Nephron (organoid): Measurements from ENCODE around the gene SLC1A1.

ENCODE experiments used
- H3K27ac Mint-ChIP-seq, 3 experiments: 2 replicates each; pipeline ENCODE4 v1.8.0; 2020; ENCODE audit warnings: mixed read lengths in 3 of 3, mild to moderate bottlenecking in 2 of 3, moderate library complexity in 1 of 3
- H3K27me3 Mint-ChIP-seq: 2 replicates; pipeline ENCODE4 v1.8.0; 2021; ENCODE audit warnings: low read depth, mild to moderate bottlenecking, moderate library complexity, mixed read lengths
- H3K36me3 Mint-ChIP-seq: 2 replicates; pipeline ENCODE4 v1.8.0; 2020; ENCODE audit warnings: low read depth, mixed read lengths
- H3K4me1 Mint-ChIP-seq: 2 replicates; pipeline ENCODE4 v1.8.0; 2020; ENCODE audit warnings: mixed read lengths
- H3K4me3 Mint-ChIP-seq, 3 experiments: 2 replicates each; pipeline ENCODE4 v1.8.0; 2020; ENCODE audit warnings: mild to moderate bottlenecking in 3 of 3, mixed read lengths in 3 of 3, moderate library complexity in 2 of 3
- H3K9me3 Mint-ChIP-seq: 2 replicates; pipeline ENCODE4 v1.8.0; 2020; ENCODE audit warnings: mixed read lengths
- CTCF ChIP-seq, 3 experiments: fragments of 200-600 bp; sonication (generic); IDR thresholded peaks; one replicate each; pipeline ENCODE4 v1.5.0; 2021; ENCODE audit warnings: antibody characterized with exemption in 3 of 3; ENCODE audit not compliant: unreplicated experiment in 3 of 3

SLC1A1 gene

GRCh38 chr9:4497395-4497794 is 7.1 kb downstream of the SLC1A1 start:
- H3K9me3 Mint-ChIP-seq: no peaks in the 10 kb centered on the region
- H3K27me3 Mint-ChIP-seq: peaks cover 26% of the 10 kb centered on the region
- TF ChIP-seq CTCF (IDR thresholded peaks at IDR 0.05; ENCODE audit: unreplicated experiment in 3 of 3): no peak
- H3K4me1 Mint-ChIP-seq: no peaks in the 10 kb centered on the region
- H3K27ac Mint-ChIP-seq: no peak overlapping the region
- no peak overlapping the region for H3K4me3 Mint-ChIP-seq
- no peaks in the 10 kb centered on the region for H3K36me3 Mint-ChIP-seq

- TF ChIP-seq CTCF (IDR thresholded peaks at IDR 0.05; ENCODE audit: unreplicated experiment in 3 of 3): no peak
- H3K27ac Mint-ChIP-seq: no peak overlapping the region
- no peaks in the 10 kb centered on the region for H3K36me3 Mint-ChIP-seq
- no peaks in the 10 kb centered on the region for H3K9me3 Mint-ChIP-seq
- peaks cover 22% of the 10 kb centered on the region for H3K27me3 Mint-ChIP-seq
- no peaks in the 10 kb centered on the region for H3K4me1 Mint-ChIP-seq
- H3K4me3 Mint-ChIP-seq: no peak overlapping the region
Observed at GRCh38 chr9:4497855-4498254, 7.6 kb downstream of the SLC1A1 start.

- H3K27ac Mint-ChIP-seq: no peak overlapping the region
- TF ChIP-seq CTCF (IDR thresholded peaks at IDR 0.05; ENCODE audit: unreplicated experiment in 3 of 3): no peak
- H3K27me3 Mint-ChIP-seq: peaks cover 9% of the 10 kb centered on the region
- H3K4me3 Mint-ChIP-seq: no peak overlapping the region
- H3K4me1 Mint-ChIP-seq: no peaks in the 10 kb centered on the region
- no peaks in the 10 kb centered on the region for H3K9me3 Mint-ChIP-seq
- H3K36me3 Mint-ChIP-seq: no peaks in the 10 kb centered on the region
Observed at GRCh38 chr9:4499917-4500316, 9.6 kb downstream of the SLC1A1 start.

GRCh38 chr9:4501147-4501507 is 10.9 kb downstream of the SLC1A1 start:
- Mint-ChIP-seq H3K36me3 (no peaks in the 10 kb centered on the region), H3K9me3 (no peaks in the 10 kb centered on the region)

GRCh38 chr9:4502444-4502843 is 12.2 kb downstream of the SLC1A1 start:
- TF ChIP-seq CTCF (IDR thresholded peaks at IDR 0.05; ENCODE audit: unreplicated experiment in 3 of 3): no peak
- no peaks in the 10 kb centered on the region for H3K27me3 Mint-ChIP-seq
- no peak overlapping the region for H3K27ac Mint-ChIP-seq
- H3K4me1 Mint-ChIP-seq: no peaks in the 10 kb centered on the region
- no peaks in the 10 kb centered on the region for H3K9me3 Mint-ChIP-seq
- H3K4me3 Mint-ChIP-seq: no peak overlapping the region
- H3K36me3 Mint-ChIP-seq: no peaks in the 10 kb centered on the region

More at GRCh38 chr9:4501147-4501507, 10.9 kb downstream of the SLC1A1 start:
- Mint-ChIP-seq H3K27me3 (peaks cover 1% of the 10 kb centered on the region), H3K27ac (no peak overlapping the region), H3K4me1 (no peaks in the 10 kb centered on the region), H3K4me3 (no peak overlapping the region)
- no peak for TF ChIP-seq CTCF (IDR thresholded peaks at IDR 0.05; ENCODE audit: unreplicated experiment in 3 of 3)

GRCh38 chr9:4503103-4503502 is 12.8 kb downstream of the SLC1A1 start:
- H3K4me3 Mint-ChIP-seq: no peak overlapping the region
- H3K4me1 Mint-ChIP-seq: no peaks in the 10 kb centered on the region
- no peaks in the 10 kb centered on the region for H3K27me3 Mint-ChIP-seq
- no peaks in the 10 kb centered on the region for H3K36me3 Mint-ChIP-seq
- TF ChIP-seq CTCF (IDR thresholded peaks at IDR 0.05; ENCODE audit: unreplicated experiment in 3 of 3): no peak
- H3K9me3 Mint-ChIP-seq: no peaks in the 10 kb centered on the region
- no peak overlapping the region for H3K27ac Mint-ChIP-seq
